ENCODE data around the gene ZFAND5.

GRCh38 chr9:72371151-72371550, 6.1 kb upstream of the ZFAND5 start:
- no peak for TF ChIP-seq CTCF (IDR thresholded peaks at IDR 0.05)
- no peak for TF ChIP-seq POLR2A (IDR thresholded peaks at IDR 0.05)
